ENCODE results near the gene CUBN. TPM values are rescaled to one million over a fixed set of nuclear protein-coding genes. Genes with fewer than 3 reads are reported as not detected.
A peak's percentile ranks its signal among the peaks of the same experiment; 100 is the strongest.

The CUBN gene
- total and polyA plus RNA-seq, 9 of the 15 experiments (the other 6 are each of a cell fraction or from before 2014, with no cell fraction given) = 0.04 to 0.33 (median 0.09) TPM

GRCh38 chr10:17062955-17063484 lies 66.6 kb downstream of the CUBN start:
- in situ Hi-C loops (cut with MboI) = no loop called here
- no peaks in the 10 kb centered on the region; a peak in 2 of 5 replicates for H3K4me1 ChIP-seq (replicated peaks in 1 of 2; ENCODE audit: control insufficient read depth in 2 of 2, insufficient read depth in 2 of 2, low read length in 2 of 2)
- ChIA-PET POLR2A (no interaction called here), CTCF (ENCODE audit: low intra/inter-chr PET ratio) (no interaction called here)
- no peaks in the 10 kb centered on the region for H3K9me3 ChIP-seq (replicated peaks; ENCODE audit: control insufficient read depth, insufficient read depth, low read depth, low read length)
- no peak overlapping the region for H3K4me3 ChIP-seq
- intact Hi-C loops (cut with micrococcal nuclease) = no loop called here
- H3K27ac ChIP-seq (ENCODE audit: extremely low read depth, low read depth, low read length) = no peak overlapping the region
- WGBS (ENCODE audit: insufficient coverage, low coverage, missing lambda C conversion rate) = 43% methylated on average over 6 of the region's 6 CpGs
- H3K27me3 ChIP-seq (ENCODE audit: control insufficient read depth in 2 of 2, insufficient read depth in 2 of 2, low read length in 2 of 2) = no peaks in the 10 kb centered on the region
- peak; percentile 67 for FAIRE-seq
- no peaks in the 10 kb centered on the region for H4K20me1 ChIP-seq (replicated peaks; ENCODE audit: control insufficient read depth, insufficient read depth, low read length)
- peak; percentile 49; the same call in 2 of the 3 replicates for ATAC-seq
- H3K9me1 ChIP-seq (ENCODE audit: control insufficient read depth, insufficient read depth, low read length) = no peaks in the 10 kb centered on the region
- DNase-seq (ENCODE audit: extremely low read depth in 1 of 4, low spot score in 3 of 4) = no peak
- no peaks in the 10 kb centered on the region for H3K36me3 ChIP-seq (ENCODE audit: control insufficient read depth, insufficient read depth, low read length)
- no TSS peak for BruUV-seq (replicated peaks)
- no peak overlapping the region for H3K4me2 ChIP-seq (ENCODE audit: insufficient read depth, low read length)
- H2AFZ ChIP-seq (ENCODE audit: low read depth, low read length) = no peak overlapping the region
- H3K9ac ChIP-seq (ENCODE audit: insufficient read depth in 1 of 2, low read depth in 2 of 2, low read length in 2 of 2) = no peak overlapping the region
- no peaks in the 10 kb centered on the region for H3K79me2 ChIP-seq (ENCODE audit: control insufficient read depth, insufficient read depth, low read length)
- no peak for TF ChIP-seq ZBTB5 (IDR thresholded peaks at IDR 0.05)
- no peak for TF ChIP-seq COPS2 (conservative IDR thresholded peaks at IDR 0.05)
- no peak for TF ChIP-seq ZFP36 (IDR thresholded peaks at IDR 0.05; ENCODE audit: low read depth, low read length, partially characterized antibody)
- no peak for TF ChIP-seq SAFB2 (IDR thresholded peaks at IDR 0.05; ENCODE audit: borderline replicate concordance, low read depth, low read length, severe bottlenecking)
- no peak for TF ChIP-seq ZNF766 (CRISPR knock-in tag; conservative IDR thresholded peaks at IDR 0.05)
- TF ChIP-seq ETV6 (IDR thresholded peaks at IDR 0.05; ENCODE audit: borderline replicate concordance in 1 of 2, low read depth in 2 of 2, low read length in 1 of 2) = no peak
- no peak for TF ChIP-seq ETV6 (CRISPR knock-in tag; IDR thresholded peaks at IDR 0.05; ENCODE audit: borderline replicate concordance)
- TF ChIP-seq ESRRB (CRISPR knock-in tag; IDR thresholded peaks at IDR 0.05; ENCODE audit: borderline replicate concordance) = no peak
- TF ChIP-seq TCFL5 (CRISPR knock-in tag; conservative IDR thresholded peaks at IDR 0.05) = no peak
- TF ChIP-seq HDAC1 (IDR thresholded peaks at IDR 0.05) = no peak
- TF ChIP-seq TAL1 (IDR thresholded peaks at IDR 0.05) = no peak
- no peak for TF ChIP-seq BRD9 (IDR thresholded peaks at IDR 0.05; ENCODE audit: low read depth, partially characterized antibody)
- TF ChIP-seq NR2C1 (IDR thresholded peaks at IDR 0.05) = no peak
- TF ChIP-seq NR2C1 (tag; IDR thresholded peaks at IDR 0.05) = no peak
- 0 out of 2 replicates have a peak, but pooled peaks have one; percentile 17 for TF ChIP-seq JUN (IDR thresholded peaks at IDR 0.05; ENCODE audit: borderline replicate concordance, low read depth, low read length)
- TF ChIP-seq JUN (CRISPR knock-in tag; IDR thresholded peaks at IDR 0.05; ENCODE audit: borderline replicate concordance) = no peak
- TF ChIP-seq U2AF1 (optimal IDR thresholded peaks at IDR 0.05; ENCODE audit: low read depth, low read length) = no peak
- no peak for TF ChIP-seq RBM39 (optimal IDR thresholded peaks at IDR 0.05; ENCODE audit: low read depth, low read length)
- no peak for TF ChIP-seq MYNN (IDR thresholded peaks at IDR 0.05)
- no peak for TF ChIP-seq MYNN (CRISPR knock-in tag; IDR thresholded peaks at IDR 0.05)

All from K562 (cell line).